ENCODE measurements around the gene RNF19B.

DNA sequence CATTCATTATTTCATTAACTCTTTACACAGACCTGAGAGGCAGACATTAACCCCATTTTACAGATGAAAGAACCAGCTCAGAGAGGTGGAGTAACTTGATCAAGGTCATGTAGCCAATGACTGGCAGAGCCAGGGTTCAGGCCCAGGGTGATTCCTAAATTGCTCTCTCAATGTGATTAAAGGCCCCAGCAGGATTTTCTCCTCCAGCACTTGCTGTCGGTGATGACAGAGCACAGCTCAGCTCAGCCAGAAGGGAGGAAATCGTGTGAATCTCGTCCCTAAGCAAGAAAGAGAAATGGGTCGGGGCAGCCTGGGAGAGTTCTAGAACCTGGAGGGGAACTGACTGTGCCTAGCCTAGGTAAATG, 19.5 kb upstream of the RNF19B start:
- TF ChIP-seq CBX8 (IDR thresholded peaks at IDR 0.05; ENCODE audit: borderline replicate concordance, low read depth, low read length) (no peak), POLR2A (IDR thresholded peaks at IDR 0.05; ENCODE audit: control extremely low read depth in 1 of 2, low read depth in 2 of 2, low read length in 2 of 2) (no peak)
- TF ChIP-seq, protein P1, sequence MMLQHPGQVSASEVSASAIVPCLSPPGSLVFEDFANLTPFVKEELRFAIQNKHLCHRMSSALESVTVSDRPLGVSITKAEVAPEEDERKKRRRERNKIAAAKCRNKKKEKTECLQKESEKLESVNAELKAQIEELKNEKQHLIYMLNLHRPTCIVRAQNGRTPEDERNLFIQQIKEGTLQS (IDR thresholded peaks at IDR 0.05; ENCODE audit: insufficient read depth, low read depth, low read length), result no peak
- TF ChIP-seq, protein P2, sequence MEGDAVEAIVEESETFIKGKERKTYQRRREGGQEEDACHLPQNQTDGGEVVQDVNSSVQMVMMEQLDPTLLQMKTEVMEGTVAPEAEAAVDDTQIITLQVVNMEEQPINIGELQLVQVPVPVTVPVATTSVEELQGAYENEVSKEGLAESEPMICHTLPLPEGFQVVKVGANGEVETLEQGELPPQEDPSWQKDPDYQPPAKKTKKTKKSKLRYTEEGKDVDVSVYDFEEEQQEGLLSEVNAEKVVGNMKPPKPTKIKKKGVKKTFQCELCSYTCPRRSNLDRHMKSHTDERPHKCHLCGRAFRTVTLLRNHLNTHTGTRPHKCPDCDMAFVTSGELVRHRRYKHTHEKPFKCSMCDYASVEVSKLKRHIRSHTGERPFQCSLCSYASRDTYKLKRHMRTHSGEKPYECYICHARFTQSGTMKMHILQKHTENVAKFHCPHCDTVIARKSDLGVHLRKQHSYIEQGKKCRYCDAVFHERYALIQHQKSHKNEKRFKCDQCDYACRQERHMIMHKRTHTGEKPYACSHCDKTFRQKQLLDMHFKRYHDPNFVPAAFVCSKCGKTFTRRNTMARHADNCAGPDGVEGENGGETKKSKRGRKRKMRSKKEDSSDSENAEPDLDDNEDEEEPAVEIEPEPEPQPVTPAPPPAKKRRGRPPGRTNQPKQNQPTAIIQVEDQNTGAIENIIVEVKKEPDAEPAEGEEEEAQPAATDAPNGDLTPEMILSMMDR (IDR thresholded peaks at IDR 0.05; ENCODE audit: control extremely low read depth in 1 of 3, insufficient read depth in 1 of 3, low read depth in 1 of 3, low read length in 3 of 3), result no peak
